Mesenchymal stem cell (in vitro differentiated cells and primary cell): ENCODE results near the gene SIGLEC9.
A peak's percentile ranks its signal among the peaks of the same experiment; 100 is the strongest.
"Not testable (repeated sequence)": the region's sequence is repeated elsewhere in the genome, so short reads cannot be mapped to it uniquely, and the experiment has no call there.

Experiments used
- DNase-seq: peaks from one replicate; pipeline ENCODE4 v3.0.0-alpha.2; 2013
- H2AFZ ChIP-seq: one replicate; pipeline ENCODE4 v1.6.1; 2013; ENCODE audit warnings: low read depth, mild to moderate bottlenecking, control low read depth, inconsistent platforms, low read length, moderate library complexity
- H2AK5ac ChIP-seq: 2 replicates; pipeline ENCODE4 v1.6.1; 2013; ENCODE audit warnings: low read length, moderate library complexity, mild to moderate bottlenecking, inconsistent platforms; ENCODE audit not compliant: severe bottlenecking
- H2BK120ac ChIP-seq: one replicate; pipeline ENCODE4 v1.6.1; 2013; ENCODE audit warnings: low read depth, mild to moderate bottlenecking, inconsistent platforms, low read length, moderate library complexity
- H2BK12ac ChIP-seq, 2 experiments: one replicate each; pipeline ENCODE4 v1.6.1; 2013; ENCODE audit warnings: inconsistent platforms in 2 of 2, low read length in 2 of 2, mild to moderate bottlenecking in 2 of 2, moderate library complexity in 2 of 2, control low read depth in 1 of 2
- H2BK15ac ChIP-seq: one replicate; pipeline ENCODE4 v1.6.1; 2013; ENCODE audit warnings: mild to moderate bottlenecking, low read depth, inconsistent platforms; ENCODE audit not compliant: poor library complexity, severe bottlenecking
- H2BK5ac ChIP-seq: 2 replicates; pipeline ENCODE4 v1.6.1; 2013; ENCODE audit warnings: low read depth, mild to moderate bottlenecking, low read length, control low read depth, inconsistent platforms; ENCODE audit not compliant: poor library complexity, severe bottlenecking
- H3K14ac ChIP-seq, 2 experiments: one replicate each; pipeline ENCODE4 v1.6.1; 2013; ENCODE audit warnings: inconsistent platforms in 2 of 2, low read length in 2 of 2, control low read depth in 1 of 2, mild to moderate bottlenecking in 1 of 2, moderate library complexity in 1 of 2
- H3K18ac ChIP-seq, 2 experiments: one replicate each; pipeline ENCODE4 v1.6.1; 2013; ENCODE audit warnings: inconsistent platforms in 2 of 2, low read length in 2 of 2, control low read depth in 1 of 2, low read depth in 1 of 2, mild to moderate bottlenecking in 1 of 2
- H3K23ac ChIP-seq, 2 experiments: one replicate each; pipeline ENCODE4 v1.6.1; 2013; ENCODE audit warnings: inconsistent platforms in 2 of 2, low read length in 2 of 2, mild to moderate bottlenecking in 2 of 2, moderate library complexity in 2 of 2, control low read depth in 1 of 2
- H3K27ac ChIP-seq: 2 replicates; pipeline ENCODE4 v1.5.1; 2013; ENCODE audit warnings: mild to moderate bottlenecking, moderate library complexity, low read length, control low read depth, inconsistent platforms; ENCODE audit not compliant: poor library complexity, severe bottlenecking
- H3K27me3 ChIP-seq, 2 experiments: 2 replicates each; pipeline versions ENCODE4 v1.6.1 to v1.7.0; 2013; ENCODE audit warnings: low read length in 2 of 2, mild to moderate bottlenecking in 2 of 2, moderate library complexity in 2 of 2, control low read depth in 1 of 2, inconsistent platforms in 1 of 2; ENCODE audit not compliant: control insufficient read depth in 1 of 2, insufficient read depth in 1 of 2
- H3K36me3 ChIP-seq, 2 experiments: 2 replicates each; pipeline versions ENCODE4 v1.6.1 to v1.7.0; 2013; ENCODE audit warnings: low read length in 2 of 2, control low read depth in 1 of 2, inconsistent platforms in 1 of 2, low read depth in 1 of 2, mild to moderate bottlenecking in 1 of 2; ENCODE audit not compliant: insufficient read depth in 2 of 2, control insufficient read depth in 1 of 2
- H3K4ac ChIP-seq, 2 experiments: one replicate each; pipeline ENCODE4 v1.6.1; 2013; ENCODE audit warnings: inconsistent platforms in 2 of 2, low read length in 2 of 2, mild to moderate bottlenecking in 2 of 2, moderate library complexity in 2 of 2, control low read depth in 1 of 2, low read depth in 1 of 2
- H3K4me1 ChIP-seq: 2 replicates; pipeline ENCODE4 v1.6.1; 2013; ENCODE audit warnings: low read depth, low read length, control low read depth; ENCODE audit not compliant: control insufficient read depth, insufficient read depth
- H3K4me2 ChIP-seq: 2 replicates; pipeline ENCODE4 v1.6.1; 2013; ENCODE audit warnings: low read length, mild to moderate bottlenecking, inconsistent platforms; ENCODE audit not compliant: poor library complexity, severe bottlenecking
- H3K4me3 ChIP-seq, 2 experiments: 2 replicates each; pipeline versions ENCODE4 v1.5.1 to v1.7.0; 2013; ENCODE audit warnings: low read length in 2 of 2, mild to moderate bottlenecking in 2 of 2, control low read depth in 1 of 2, low read depth in 1 of 2; ENCODE audit not compliant: insufficient read depth in 1 of 2
- H3K79me1 ChIP-seq: replicated peaks from 2 replicates; pipeline ENCODE4 v1.6.1; 2013; ENCODE audit warnings: mild to moderate bottlenecking, control low read depth, low read length, inconsistent platforms; ENCODE audit not compliant: poor library complexity, severe bottlenecking
- H3K9ac ChIP-seq: 2 replicates; pipeline ENCODE4 v1.7.0; 2013; ENCODE audit warnings: mild to moderate bottlenecking, low read length, moderate library complexity
- H3K9me3 ChIP-seq: 2 replicates; pipeline ENCODE4 v1.7.0; 2013; ENCODE audit warnings: mild to moderate bottlenecking, low read length; ENCODE audit not compliant: control insufficient read depth
- H4K8ac ChIP-seq: one replicate; pipeline ENCODE4 v1.6.1; 2013; ENCODE audit warnings: inconsistent platforms, mild to moderate bottlenecking, low read length, moderate library complexity
- H4K91ac ChIP-seq: one replicate; pipeline ENCODE4 v1.6.1; 2013; ENCODE audit warnings: mild to moderate bottlenecking, low read length, inconsistent platforms
- WGBS: methylation state at CpG from one replicate; pipeline ENCODE4 v1.1.7; 2013; ENCODE audit warnings: mixed read lengths; 5-methylcytosine and 5-hydroxymethylcytosine counted together

The SIGLEC9 gene

GRCh38 chr19:51140441-51140840 lies 15.7 kb downstream of the SIGLEC9 start:
- Histone ChIP-seq H3K4ac (no peak overlapping the region), H3K79me1 (no peaks in the 10 kb centered on the region), H3K4me3 (no peak overlapping the region), H3K9me3 (no peaks in the 10 kb centered on the region), H2AK5ac (no peak overlapping the region), H3K4me2 (no peak overlapping the region), H2BK15ac (no peak overlapping the region), H4K8ac (no peak overlapping the region), H3K36me3 (no peaks in the 10 kb centered on the region), H3K23ac (no peak overlapping the region), H3K18ac (peak overlapping the region in 1 of 2 experiments; percentile 29), H3K14ac (no peak overlapping the region), H2AFZ (no peak overlapping the region), H3K27ac (no peak overlapping the region), H3K9ac (no peak overlapping the region), H4K91ac (no peak overlapping the region), H2BK120ac (no peak overlapping the region), H2BK12ac (no peak overlapping the region), H3K4me1 (no peaks in the 10 kb centered on the region), H3K27me3 (peaks cover 0 to 54% of the 10 kb centered on the region in 2 experiments), H2BK5ac (no peak overlapping the region)
- WGBS: 33% methylated on average over 1 of the region's 6 CpGs
- DNase-seq: no peak

GRCh38 chr19:51141181-51141580 lies 16.5 kb downstream of the SIGLEC9 start:
- Histone ChIP-seq H3K27ac (no peak overlapping the region), H2BK120ac (no peak overlapping the region), H3K4me1 (no peaks in the 10 kb centered on the region), H3K9ac (no peak overlapping the region), H2BK5ac (no peak overlapping the region), H3K4ac (no peak overlapping the region), H2BK12ac (no peak overlapping the region), H2BK15ac (no peak overlapping the region), H3K79me1 (no peaks in the 10 kb centered on the region), H3K18ac (no peak overlapping the region), H3K9me3 (no peaks in the 10 kb centered on the region), H3K23ac (no peak overlapping the region), H3K27me3 (peaks cover 0 to 58% of the 10 kb centered on the region in 2 experiments), H3K4me2 (no peak overlapping the region), H4K91ac (peak overlapping the region; percentile 87), H3K14ac (no peak overlapping the region), H3K36me3 (no peaks in the 10 kb centered on the region), H3K4me3 (no peak overlapping the region), H2AK5ac (no peak overlapping the region), H4K8ac (no peak overlapping the region), H2AFZ (no peak overlapping the region)
- 91% methylated on average over 6 of the region's 6 CpGs for WGBS
- DNase-seq: no peak

GRCh38 chr19:51142119-51142518 lies 17.4 kb downstream of the SIGLEC9 start, which contains the start of gene SIGLEC7:
Gene SIGLEC7, plus strand, starts transcription at chr19:51142301. Its CDS starts 69 bp downstream, at chr19:51142370.
- no peak within 1 kb of the TSS for H3K4ac ChIP-seq
- WGBS: 66% methylated on average over 14 of the region's 14 CpGs
- no peaks in the 10 kb centered on the region for H3K4me1 ChIP-seq

GRCh38 chr19:51142809-51143475 lies 18.2 kb downstream of the SIGLEC9 start:
- not testable (repeated sequence) for H3K14ac ChIP-seq, H4K8ac ChIP-seq, H3K79me1 ChIP-seq, H2BK15ac ChIP-seq, H3K4me2 ChIP-seq, H2AK5ac ChIP-seq, H3K9ac ChIP-seq, DNase-seq, H3K4ac ChIP-seq, H2AFZ ChIP-seq, H4K91ac ChIP-seq, H3K4me1 ChIP-seq, H3K27ac ChIP-seq, H3K23ac ChIP-seq, H2BK120ac ChIP-seq, H3K18ac ChIP-seq, H2BK5ac ChIP-seq, H3K9me3 ChIP-seq, H3K4me3 ChIP-seq, H3K36me3 ChIP-seq, H2BK12ac ChIP-seq
- H3K27me3 ChIP-seq: peaks cover 0 to 56% of the 10 kb centered on the region in 2 experiments
- 69% methylated on average over 9 of the region's 15 CpGs for WGBS

More at GRCh38 chr19:51142119-51142518, 17.4 kb downstream of the SIGLEC9 start, which contains the start of gene SIGLEC7:
- no peak within 1 kb of the TSS for H3K27ac ChIP-seq
- H2BK5ac ChIP-seq: no peak within 1 kb of the TSS
- H3K79me1 ChIP-seq: no peaks in the 10 kb centered on the region
- H2AFZ ChIP-seq: no peak within 1 kb of the TSS
- no peak within 1 kb of the TSS for H3K23ac ChIP-seq
- H4K91ac ChIP-seq: peak within 1 kb of the TSS; percentile 87
- peaks cover 0 to 58% of the 10 kb centered on the region in 2 experiments for H3K27me3 ChIP-seq
- no peak within 1 kb of the TSS for H2AK5ac ChIP-seq
- no peaks in the 10 kb centered on the region for H3K36me3 ChIP-seq
- H3K4me2 ChIP-seq: no peak within 1 kb of the TSS
- no peak for DNase-seq
- peak within 1 kb of the TSS; percentile 68 for H4K8ac ChIP-seq
- H2BK12ac ChIP-seq: no peak within 1 kb of the TSS
- H3K9me3 ChIP-seq: no peaks in the 10 kb centered on the region
- no peak within 1 kb of the TSS for H3K18ac ChIP-seq
- H3K4me3 ChIP-seq: no peak within 1 kb of the TSS
- H3K14ac ChIP-seq: no peak within 1 kb of the TSS
- no peak within 1 kb of the TSS for H2BK120ac ChIP-seq
- H2BK15ac ChIP-seq: peak within 1 kb of the TSS; percentile 77
- no peak within 1 kb of the TSS for H3K9ac ChIP-seq
